Activated CD4-positive, alpha-beta T cell treated with anti-CD3 and anti-CD28 coated beads, Interleukin-2, Interleukin-6, amounts not matched to agents 100 ng/mL and 50 ng/mL, durations not matched to agents 16 hours and 8 hours (primary cell): ENCODE results near the gene LMNB1.
A peak's percentile ranks its signal among the peaks of the same experiment; 100 is the strongest.
"Not testable (repeated sequence)": the region's sequence is repeated elsewhere in the genome, so short reads cannot be mapped to it uniquely, and the experiment has no call there.

Experiments used
- DNase-seq: peaks from one replicate; pipeline ENCODE4 v3.0.0-alpha.2; 2020

LMNB1 gene

GRCh38 chr5:126829098-126829497 is 52.2 kb downstream of the LMNB1 start:
- no peak for DNase-seq

- no peak for DNase-seq
Measured at GRCh38 chr5:126830061-126830460, 53.1 kb downstream of the LMNB1 start.

GRCh38 chr5:126831156-126831555 is 54.2 kb downstream of the LMNB1 start:
- DNase-seq, result no peak

DNA sequence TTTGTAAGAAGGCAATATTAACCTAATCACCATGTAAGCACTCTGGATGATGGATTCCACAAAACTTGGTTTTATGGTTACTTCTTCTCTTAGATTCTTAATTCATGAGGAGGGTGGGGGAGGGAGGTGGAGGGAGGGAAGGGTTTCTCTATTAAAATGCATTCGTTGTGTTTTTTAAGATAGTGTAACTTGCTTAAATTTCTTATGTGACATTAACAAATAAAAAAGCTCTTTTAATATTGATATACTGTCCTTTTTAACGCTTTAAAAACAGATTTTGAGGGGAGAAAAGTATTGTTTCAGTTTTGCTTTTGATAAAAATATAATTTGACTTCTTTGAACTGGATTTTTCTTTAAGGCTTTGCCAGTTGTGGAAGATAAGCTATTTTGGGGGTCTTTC is 59.8 kb downstream of the LMNB1 start:
- DNase-seq, result no peak

DNA sequence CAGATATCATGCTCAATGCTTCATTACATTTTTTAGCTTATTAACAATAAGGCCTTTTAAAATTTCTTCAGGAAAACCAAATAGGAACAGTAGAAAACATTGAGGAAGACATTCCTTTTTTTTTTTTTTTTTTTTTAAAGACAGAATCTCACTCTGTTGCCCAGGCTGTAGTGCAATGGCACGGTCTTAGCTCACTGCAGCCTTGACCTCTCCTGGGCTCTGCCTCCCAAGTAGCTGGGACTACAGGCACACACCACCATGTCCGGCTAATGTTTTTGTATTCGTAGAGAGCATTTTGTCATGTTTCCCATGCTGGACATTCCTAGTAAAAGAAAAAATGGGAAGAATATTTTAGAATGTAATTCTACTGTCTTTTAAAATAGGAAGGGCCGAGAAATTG is 60.3 kb downstream of the LMNB1 start:
- DNase-seq, result no peak

GRCh38 chr5:126837906-126838539 is 61.1 kb downstream of the LMNB1 start:
- no peak for DNase-seq

- DNase-seq, result not testable (repeated sequence)
Measured at GRCh38 chr5:126839407-126839806, 62.5 kb downstream of the LMNB1 start.

DNA sequence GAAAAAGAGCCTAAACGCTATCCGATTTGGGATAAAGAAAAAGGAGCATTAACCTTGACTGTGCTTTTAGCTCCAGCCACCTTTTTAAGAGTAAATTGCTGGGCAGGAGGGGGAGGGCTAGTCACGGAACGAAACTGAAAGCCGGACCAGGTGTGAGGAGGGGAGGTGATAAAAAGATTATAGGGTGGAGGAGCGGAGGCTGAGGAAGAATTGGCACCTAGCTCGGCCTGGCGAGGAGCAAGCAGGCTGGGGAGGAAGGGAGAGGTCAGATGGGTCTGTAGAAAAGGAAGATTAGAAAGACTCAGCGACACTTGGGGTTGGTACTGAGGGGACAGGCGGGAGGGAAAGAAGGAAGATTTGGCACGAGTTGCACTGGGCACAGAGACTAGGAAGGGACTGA is 66.4 kb downstream of the LMNB1 start:
- not testable (repeated sequence) for DNase-seq

- DNase-seq, result peak; percentile 41
Measured at GRCh38 chr5:126845470-126846070, 68.6 kb downstream of the LMNB1 start.

- no peak for DNase-seq
Measured at GRCh38 chr5:126846344-126846743, 69.4 kb downstream of the LMNB1 start.

DNA sequence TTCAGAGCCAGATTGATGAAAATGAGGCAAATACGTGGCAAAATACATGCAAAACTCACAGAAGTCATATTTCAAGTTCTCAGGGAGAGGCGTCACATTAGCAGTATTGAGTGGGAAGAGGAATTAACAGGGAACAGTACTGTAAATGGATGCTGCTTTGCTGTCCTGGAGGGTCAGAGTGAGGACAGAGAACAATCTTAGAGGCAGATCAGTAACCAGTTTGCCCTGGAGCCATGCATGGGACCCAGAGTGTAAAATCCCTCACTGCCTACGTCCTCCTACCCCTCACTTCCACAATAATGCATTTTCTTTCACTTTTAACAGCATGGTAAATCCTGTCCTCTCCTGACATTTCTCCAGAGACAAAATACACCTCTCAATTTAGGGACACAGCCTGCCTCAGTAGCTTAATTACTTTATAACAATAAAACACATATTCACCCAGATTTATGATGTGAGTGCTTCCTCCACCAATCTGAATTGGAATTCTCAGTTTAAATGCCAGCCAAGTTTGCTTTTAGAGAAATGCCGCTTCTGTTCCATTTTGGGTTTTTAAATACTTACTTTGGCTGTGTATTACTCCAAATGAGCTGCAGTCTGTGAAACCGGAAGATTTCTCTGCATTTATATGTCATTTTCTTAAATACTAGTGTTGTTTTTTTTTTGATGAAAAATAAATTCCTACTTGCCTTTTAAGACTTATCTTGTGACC is 70.0 kb downstream of the LMNB1 start:
- DNase-seq, result no peak

DNA sequence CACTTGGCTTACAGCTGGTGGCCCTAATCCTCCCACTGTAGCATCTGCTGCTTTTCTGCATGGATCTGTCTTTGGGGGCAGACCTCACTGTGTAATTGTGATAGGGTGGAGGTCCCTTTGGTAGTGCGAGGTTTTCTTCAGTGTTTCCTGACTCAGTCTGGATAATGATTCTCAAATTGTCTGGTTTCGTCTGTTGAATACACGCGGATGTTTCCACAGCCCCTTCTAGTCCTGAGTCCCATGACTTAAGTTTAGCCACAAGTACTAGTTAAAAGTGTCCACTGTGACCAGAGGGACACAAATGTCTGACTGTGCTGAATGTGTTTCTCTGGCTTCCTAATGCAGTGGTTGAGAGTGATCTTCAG is 70.5 kb downstream of the LMNB1 start:
- no peak for DNase-seq

DNA sequence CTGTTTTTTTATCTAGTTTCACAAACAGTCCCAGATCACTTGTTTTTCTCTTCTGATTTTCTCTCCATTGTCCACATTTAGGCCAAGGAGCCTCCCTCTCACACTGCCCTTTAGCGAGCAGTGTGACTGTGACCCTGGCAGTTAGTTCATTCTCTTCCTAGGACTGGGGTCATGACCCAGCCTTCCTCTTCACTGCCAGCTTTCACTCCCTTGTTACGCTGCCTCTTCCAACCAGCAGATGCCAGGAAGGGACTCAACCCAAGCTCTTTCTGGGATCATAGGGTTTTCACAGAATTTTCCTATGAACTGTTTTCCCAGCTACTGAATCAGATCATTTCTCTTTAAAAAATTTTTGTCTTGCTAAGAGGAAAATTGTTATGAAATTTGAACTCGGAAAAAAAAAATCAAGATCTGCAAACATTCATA is 70.9 kb downstream of the LMNB1 start:
- no peak for DNase-seq

GRCh38 chr5:126848253-126848652 is 71.3 kb downstream of the LMNB1 start:
- no peak for DNase-seq

- DNase-seq, result no peak
Measured at GRCh38 chr5:126849101-126849678, 72.3 kb downstream of the LMNB1 start.

DNA sequence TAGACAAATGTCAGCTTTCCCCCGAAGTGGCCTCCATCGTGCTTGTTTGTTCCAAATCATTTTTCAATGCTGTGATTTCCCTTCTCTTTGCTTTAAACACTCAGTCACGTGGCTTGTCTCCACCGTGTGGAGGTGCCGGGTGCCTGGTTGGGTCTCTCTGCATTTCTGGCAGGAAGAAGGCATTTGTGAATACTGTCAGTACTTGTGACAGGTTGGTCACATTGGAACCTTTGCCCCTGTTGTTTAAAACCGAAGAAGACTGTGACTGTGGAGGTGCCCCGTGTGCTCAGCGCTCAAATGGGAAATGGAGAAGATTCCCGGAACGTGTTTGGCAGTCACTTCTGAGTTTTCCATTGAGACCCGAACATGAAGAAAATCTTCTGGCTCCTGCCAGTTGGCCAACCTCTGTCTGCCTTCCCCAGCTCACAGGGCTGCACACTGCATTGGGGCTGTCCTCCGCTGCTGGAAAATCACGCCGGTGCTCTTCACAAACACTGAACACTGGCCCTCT is 74.6 kb downstream of the LMNB1 start:
- DNase-seq, result no peak

GRCh38 chr5:126852091-126852571 is 75.2 kb downstream of the LMNB1 start:
- DNase-seq, result peak; percentile 35

GRCh38 chr5:126852841-126853271 is 75.9 kb downstream of the LMNB1 start:
- DNase-seq, result no peak

GRCh38 chr5:126853541-126854307 is 76.8 kb downstream of the LMNB1 start:
- DNase-seq, result peak; percentile 36

DNA sequence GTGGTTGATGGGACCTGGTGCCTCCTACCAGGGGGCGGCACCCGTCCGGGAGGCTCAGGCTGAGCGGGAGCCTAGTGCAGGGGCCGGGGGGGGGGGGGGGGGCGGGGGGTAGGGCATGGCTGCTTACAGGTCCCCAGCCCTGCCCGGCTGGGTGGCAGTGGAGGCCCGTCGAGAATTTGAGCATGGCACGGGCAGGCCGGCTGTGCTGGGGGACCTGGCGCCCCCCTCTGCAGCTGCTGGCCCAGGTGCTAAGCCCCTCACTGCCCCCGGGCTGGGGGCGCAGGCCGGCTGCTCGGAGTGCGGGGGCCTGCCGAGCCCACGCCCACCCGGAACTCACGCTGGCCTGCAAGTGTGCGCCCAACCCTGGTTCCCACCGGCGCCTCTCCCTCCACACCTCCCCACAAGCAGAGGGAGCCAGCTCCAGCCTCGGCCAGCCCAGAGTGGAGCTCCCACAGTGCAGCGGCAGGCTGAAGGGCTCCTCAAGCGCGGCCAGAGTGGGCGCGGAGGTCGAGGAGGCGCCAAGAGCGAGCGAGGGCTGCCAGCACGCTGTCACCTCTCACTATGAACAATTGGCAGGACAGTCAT is 77.7 kb downstream of the LMNB1 start:
- DNase-seq, result no peak

DNA sequence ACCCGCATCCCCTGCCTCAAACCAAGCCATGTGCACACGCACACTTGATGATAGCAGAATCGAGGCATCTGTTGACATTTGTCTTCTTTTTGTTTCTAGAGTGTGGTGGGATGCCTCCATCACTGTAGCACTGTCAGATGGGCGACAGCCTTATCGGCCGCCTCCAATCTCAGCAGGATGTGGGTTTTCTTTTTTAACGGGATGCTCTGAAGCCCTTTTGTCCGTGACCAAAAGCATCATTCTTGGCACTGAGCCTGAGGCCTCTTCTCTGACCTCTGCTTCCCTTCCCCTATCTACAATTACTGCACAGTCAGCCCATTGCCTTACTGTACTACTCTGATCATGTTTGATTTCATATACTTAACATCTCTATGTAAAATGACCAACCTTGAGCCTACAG is 78.3 kb downstream of the LMNB1 start:
- DNase-seq, result no peak
